ENCODE data around the gene TWIST2.

TWIST2 gene

GRCh38 chr2:238847841-238848690 is at the start of gene TWIST2:
Gene TWIST2 (plus strand): TSS chr2:238848085. CDS start chr2:238848216, 131 bp downstream.
- no peak for DNase-seq

- no peak for DNase-seq
Observed at GRCh38 chr2:238801791-238802190, 46.1 kb upstream of the TWIST2 start.

- DNase-seq = no peak
Observed at GRCh38 chr2:238802957-238803356, 44.9 kb upstream of the TWIST2 start.

GRCh38 chr2:238803996-238804870 is 43.7 kb upstream of the TWIST2 start:
- DNase-seq = no peak

GRCh38 chr2:238808761-238809160 is 39.1 kb upstream of the TWIST2 start:
- no peak for DNase-seq

GRCh38 chr2:238810321-238810720 is 37.6 kb upstream of the TWIST2 start:
- DNase-seq = no peak

GRCh38 chr2:238811293-238811692 is 36.6 kb upstream of the TWIST2 start:
- DNase-seq = no peak

GRCh38 chr2:238811759-238812158 is 36.1 kb upstream of the TWIST2 start:
- no peak for DNase-seq

GRCh38 chr2:238813109-238813508 is 34.8 kb upstream of the TWIST2 start:
- no peak for DNase-seq

GRCh38 chr2:238814815-238815214 is 33.1 kb upstream of the TWIST2 start:
- no peak for DNase-seq

GRCh38 chr2:238816291-238816690 is 31.6 kb upstream of the TWIST2 start:
- no peak for DNase-seq

- no peak for DNase-seq
Observed at GRCh38 chr2:238817382-238817781, 30.5 kb upstream of the TWIST2 start.

- DNase-seq = no peak
Observed at GRCh38 chr2:238817891-238818290, 30.0 kb upstream of the TWIST2 start.

- no peak for DNase-seq
Observed at GRCh38 chr2:238818561-238818960, 29.3 kb upstream of the TWIST2 start.

GRCh38 chr2:238820197-238820596 is 27.7 kb upstream of the TWIST2 start:
- no peak for DNase-seq

GRCh38 chr2:238820916-238821315 is 27.0 kb upstream of the TWIST2 start:
- DNase-seq = no peak

GRCh38 chr2:238821391-238821790 is 26.5 kb upstream of the TWIST2 start:
- no peak for DNase-seq

GRCh38 chr2:238821944-238822670 is 25.8 kb upstream of the TWIST2 start:
- DNase-seq = no peak

- no peak for DNase-seq
Observed at GRCh38 chr2:238822955-238823354, 24.9 kb upstream of the TWIST2 start.

- no peak for DNase-seq
Observed at GRCh38 chr2:238831177-238831576, 16.7 kb upstream of the TWIST2 start.

GRCh38 chr2:238834982-238835381 is 12.9 kb upstream of the TWIST2 start:
- no peak for DNase-seq

GRCh38 chr2:238835726-238836301 is 12.1 kb upstream of the TWIST2 start:
- DNase-seq = no peak
